GM18505 (cell line): ENCODE data around the gene CLEC7A.

Source experiments
- ATAC-seq: cut with Tn5 transposase; IDR thresholded peaks from one replicate; pipeline ENCODE4 v1.9.1; 2021; ENCODE audit not compliant: unreplicated experiment
- POLR2A ChIP-seq: IDR thresholded peaks from 4 replicates; pipeline ENCODE4 v1.6.1; 2011; ENCODE audit warnings: borderline replicate concordance; ENCODE audit not compliant: insufficient read depth, insufficient read length; ENCODE audit errors: extremely low read depth

Gene CLEC7A

GRCh38 chr12:10130042-10130441 is at the start of gene CLEC7A:
Gene CLEC7A, minus strand, starts transcription at chr12:10130199. Its CDS starts 117 bp downstream, at chr12:10130082.
- ATAC-seq: peak; percentile 80
- no peak for TF ChIP-seq POLR2A

GRCh38 chr12:10179776-10180181 is 49.8 kb upstream of the CLEC7A start:
- ATAC-seq: no peak
- TF ChIP-seq POLR2A: no peak

GRCh38 chr12:10178821-10179220 is 48.8 kb upstream of the CLEC7A start, which contains the start of gene TMEM52B:
Gene TMEM52B, plus strand, starts transcription at chr12:10179032. Its CDS starts 543 bp downstream, at chr12:10179575.
- TF ChIP-seq POLR2A: no peak
- no peak for ATAC-seq

GRCh38 chr12:10175846-10176636 is 46.0 kb upstream of the CLEC7A start:
- ATAC-seq: no peak

GRCh38 chr12:10174986-10175614 is 45.1 kb upstream of the CLEC7A start:
- no peak for ATAC-seq
- TF ChIP-seq POLR2A: no peak

More at GRCh38 chr12:10175846-10176636, 46.0 kb upstream of the CLEC7A start:
- no peak for TF ChIP-seq POLR2A

- no peak for ATAC-seq
- TF ChIP-seq POLR2A: no peak
These were observed 42.2 kb upstream of the CLEC7A start, which contains the start of gene OLR1 for GRCh38 chr12:10171973-10172728. Gene OLR1, minus strand, starts transcription at chr12:10172132. Its CDS starts 55 bp downstream, at chr12:10172077.

GRCh38 chr12:10170216-10170615 is 40.2 kb upstream of the CLEC7A start:
- no peak for ATAC-seq
- TF ChIP-seq POLR2A: no peak

- TF ChIP-seq POLR2A: no peak
- ATAC-seq: no peak
These were observed 39.1 kb upstream of the CLEC7A start for GRCh38 chr12:10169104-10169503.

- ATAC-seq: no peak
- TF ChIP-seq POLR2A: no peak
These were observed 37.6 kb upstream of the CLEC7A start for GRCh38 chr12:10167599-10167998.

GRCh38 chr12:10165421-10165820 is 35.4 kb upstream of the CLEC7A start:
- TF ChIP-seq POLR2A: no peak
- ATAC-seq: no peak

GRCh38 chr12:10163084-10163483 is 33.1 kb upstream of the CLEC7A start:
- ATAC-seq: no peak
- TF ChIP-seq POLR2A: no peak

GRCh38 chr12:10160617-10161385 is 30.8 kb upstream of the CLEC7A start:
- TF ChIP-seq POLR2A: no peak
- no peak for ATAC-seq
